ENCODE results near the gene IRF2.

Gene IRF2

GRCh38 chr4:184475096-184475461, 729 bp upstream of the IRF2 start:
- Histone ChIP-seq H3K36me3 (ENCODE audit: insufficient read depth, low read length) (no peaks in the 10 kb centered on the region; the same call in 1 of the 2 replicates), H3K4me1 (ENCODE audit: insufficient read depth, low read length) (peaks cover 38% of the 10 kb centered on the region), H3K4me2 (ENCODE audit: insufficient read depth, low read length) (peak overlapping the region; percentile 100), H3K27me3 (ENCODE audit: insufficient read depth, low read length, poor library complexity) (no peaks in the 10 kb centered on the region), H3K4me3 (ENCODE audit: low read depth in 1 of 2, low read length in 2 of 2) (peak overlapping the region; percentile 54 to 70), H3K9ac (ENCODE audit: low read depth, low read length) (peak overlapping the region; percentile 97), H2AFZ (ENCODE audit: low read depth, low read length) (peak overlapping the region; percentile 83), H4K20me1 (ENCODE audit: insufficient read depth, low read length) (peaks cover 11% of the 10 kb centered on the region), H3K9me3 (ENCODE audit: insufficient read depth, low read length, severe bottlenecking) (no peaks in the 10 kb centered on the region), H3K27ac (ENCODE audit: low read length) (peak overlapping the region; percentile 98), H3K79me2 (ENCODE audit: insufficient read depth, low read length) (peaks cover 56% of the 10 kb centered on the region)
- TF ChIP-seq CTCF (IDR thresholded peaks at IDR 0.05; ENCODE audit: borderline replicate concordance, extremely low read depth, low read length, poor library complexity, severe bottlenecking) = no peak
- no peak for TF ChIP-seq EZH2 (IDR thresholded peaks at IDR 0.05; ENCODE audit: borderline replicate concordance, low read depth, low read length, severe bottlenecking)
- peak; percentile 53 for ATAC-seq (ENCODE audit: insufficient read depth, low read depth)
- DNase-seq = peak; percentile 70

GRCh38 chr4:184473499-184474262, 669 bp downstream of the IRF2 start:
- DNase-seq (peak; percentile 74), ATAC-seq (ENCODE audit: insufficient read depth, low read depth) (peak; percentile 58)
- peak overlapping the region; percentile 79 to 81 for H3K4me3 ChIP-seq (ENCODE audit: low read depth in 1 of 2, low read length in 2 of 2)
- H3K79me2 ChIP-seq (ENCODE audit: insufficient read depth, low read length) = peaks cover 70% of the 10 kb centered on the region
- peak overlapping the region; percentile 87 for H3K9ac ChIP-seq (ENCODE audit: low read depth, low read length)
- H3K27ac ChIP-seq (ENCODE audit: low read length) = peak overlapping the region; percentile 87
- H3K4me1 ChIP-seq (ENCODE audit: insufficient read depth, low read length) = peaks cover 38% of the 10 kb centered on the region
- H3K9me3 ChIP-seq (ENCODE audit: insufficient read depth, low read length, severe bottlenecking) = no peaks in the 10 kb centered on the region
- peaks cover 16% of the 10 kb centered on the region for H4K20me1 ChIP-seq (ENCODE audit: insufficient read depth, low read length)
- no peak for TF ChIP-seq CTCF (IDR thresholded peaks at IDR 0.05; ENCODE audit: borderline replicate concordance, extremely low read depth, low read length, poor library complexity, severe bottlenecking)
- TF ChIP-seq EZH2 (IDR thresholded peaks at IDR 0.05; ENCODE audit: borderline replicate concordance, low read depth, low read length, severe bottlenecking) = no peak
- peak overlapping the region; percentile 89 for H3K4me2 ChIP-seq (ENCODE audit: insufficient read depth, low read length)
- no peaks in the 10 kb centered on the region; the same call in 1 of the 2 replicates for H3K36me3 ChIP-seq (ENCODE audit: insufficient read depth, low read length)
- H2AFZ ChIP-seq (ENCODE audit: low read depth, low read length) = peak overlapping the region; percentile 85
- H3K27me3 ChIP-seq (ENCODE audit: insufficient read depth, low read length, poor library complexity) = no peaks in the 10 kb centered on the region

- Histone ChIP-seq H3K4me1 (ENCODE audit: insufficient read depth, low read length) (peaks cover 38% of the 10 kb centered on the region), H3K9me3 (ENCODE audit: insufficient read depth, low read length, severe bottlenecking) (no peaks in the 10 kb centered on the region), H3K27me3 (ENCODE audit: insufficient read depth, low read length, poor library complexity) (no peaks in the 10 kb centered on the region), H3K27ac (ENCODE audit: low read length) (peak overlapping the region; percentile 87), H3K36me3 (ENCODE audit: insufficient read depth, low read length) (no peaks in the 10 kb centered on the region; the same call in 1 of the 2 replicates), H2AFZ (ENCODE audit: low read depth, low read length) (peak overlapping the region; percentile 85), H3K4me3 (ENCODE audit: low read depth in 1 of 2, low read length in 2 of 2) (peak overlapping the region; percentile 66 to 81; a peak in 3 of 4 replicates), H3K79me2 (ENCODE audit: insufficient read depth, low read length) (peaks cover 78% of the 10 kb centered on the region), H3K4me2 (ENCODE audit: insufficient read depth, low read length) (peak overlapping the region; percentile 89), H3K9ac (ENCODE audit: low read depth, low read length) (peak overlapping the region; percentile 87), H4K20me1 (ENCODE audit: insufficient read depth, low read length) (peaks cover 20% of the 10 kb centered on the region)
- peak; percentile 16 for ATAC-seq (ENCODE audit: insufficient read depth, low read depth)
- TF ChIP-seq EZH2 (IDR thresholded peaks at IDR 0.05; ENCODE audit: borderline replicate concordance, low read depth, low read length, severe bottlenecking) (no peak), CTCF (IDR thresholded peaks at IDR 0.05; ENCODE audit: borderline replicate concordance, extremely low read depth, low read length, poor library complexity, severe bottlenecking) (no peak)
- DNase-seq = peak; percentile 52
Observed at GRCh38 chr4:184472614-184473498, 1.5 kb downstream of the IRF2 start.

Measured in DND-41 (cell line).